Fibroblast of villous mesenchyme (primary cell): Measurements from ENCODE around the gene CSF1R. TPM values are rescaled to one million over a fixed set of nuclear protein-coding genes. Genes with fewer than 3 reads are reported as not detected.

Source experiments
- DNase-seq: peaks from one replicate; pipeline ENCODE4 v3.0.0-alpha.2; 2010; ENCODE audit warnings: low read depth
- H3K4me3 ChIP-seq: 2 replicates; pipeline ENCODE4 v1.5.1; 2011; ENCODE audit warnings: low read depth, mild to moderate bottlenecking, low read length
- CTCF ChIP-seq: IDR thresholded peaks from 2 replicates; pipeline ENCODE4 v1.5.1; 2012; ENCODE audit warnings: low read depth, mild to moderate bottlenecking, low read length; ENCODE audit not compliant: insufficient read depth
- total RNA-seq: library from RNA; depleted of rRNA; stranded (reverse); fragments of >200 nt; gene quantifications from 2 replicates; pipeline ENCODE4 v1.2.3, GENCODE V29; 2012

CSF1R gene
- total RNA-seq, 1 donor, result under 0.01 TPM

- TF ChIP-seq CTCF, result no peak
- no peak for DNase-seq
- H3K4me3 ChIP-seq, result no peak overlapping the region
Observed at GRCh38 chr5:150061538-150061995, 24.8 kb downstream of the CSF1R start.

GRCh38 chr5:150060471-150060870 lies 25.9 kb downstream of the CSF1R start:
- no peak for DNase-seq
- no peak overlapping the region for H3K4me3 ChIP-seq
- no peak for TF ChIP-seq CTCF

- no peak for TF ChIP-seq CTCF
- no peak overlapping the region for H3K4me3 ChIP-seq
- no peak for DNase-seq
Observed at GRCh38 chr5:150059623-150060022, 26.7 kb downstream of the CSF1R start.

- no peak for TF ChIP-seq CTCF
Observed at GRCh38 chr5:150058480-150059126, 27.8 kb downstream of the CSF1R start.

GRCh38 chr5:150057996-150058395 lies 28.4 kb downstream of the CSF1R start:
- no peak overlapping the region for H3K4me3 ChIP-seq
- DNase-seq, result no peak
- TF ChIP-seq CTCF, result no peak

More at GRCh38 chr5:150058480-150059126, 27.8 kb downstream of the CSF1R start:
- DNase-seq, result peak; percentile 67
- no peak overlapping the region for H3K4me3 ChIP-seq

GRCh38 chr5:150057511-150057910 lies 28.8 kb downstream of the CSF1R start:
- no peak overlapping the region for H3K4me3 ChIP-seq
- TF ChIP-seq CTCF, result no peak
- DNase-seq, result no peak

GRCh38 chr5:150057052-150057451 lies 29.3 kb downstream of the CSF1R start:
- H3K4me3 ChIP-seq, result no peak overlapping the region
- no peak for TF ChIP-seq CTCF
- no peak for DNase-seq
